Sigmoid colon (tissue), 4 donors: ENCODE results near the gene ACTR6.
"Not testable (repeated sequence)": the region's sequence is repeated elsewhere in the genome, so short reads cannot be mapped to it uniquely, and the experiment has no call there.

Experiments used
- POLR2A ChIP-seq, 2 donors: fragments of 450-650 bp; IDR thresholded peaks; one replicate each; pipeline ENCODE4 v1.6.1; 2016; ENCODE audit warnings: antibody characterized with exemption in 2 of 2, mild to moderate bottlenecking in 2 of 2, moderate library complexity in 2 of 2
- POLR2AphosphoS5 ChIP-seq, 4 donors: sonication (generic); formaldehyde crosslinking; IDR thresholded peaks; one replicate each; pipeline ENCODE4 v1.6.1; 2017; ENCODE audit warnings: antibody characterized with exemption in 4 of 4
- TF ChIP-seq, protein P1 (sequence below), 4 experiments: fragments of 450-650 bp in 3 of 4; fragments of 200-600 bp in 1 of 4; IDR thresholded peaks; one replicate each; pipeline ENCODE4 v1.5.1; 2016 to 2019; ENCODE audit warnings: antibody characterized with exemption in 4 of 4, mild to moderate bottlenecking in 3 of 4, moderate library complexity in 2 of 4

DNA sequence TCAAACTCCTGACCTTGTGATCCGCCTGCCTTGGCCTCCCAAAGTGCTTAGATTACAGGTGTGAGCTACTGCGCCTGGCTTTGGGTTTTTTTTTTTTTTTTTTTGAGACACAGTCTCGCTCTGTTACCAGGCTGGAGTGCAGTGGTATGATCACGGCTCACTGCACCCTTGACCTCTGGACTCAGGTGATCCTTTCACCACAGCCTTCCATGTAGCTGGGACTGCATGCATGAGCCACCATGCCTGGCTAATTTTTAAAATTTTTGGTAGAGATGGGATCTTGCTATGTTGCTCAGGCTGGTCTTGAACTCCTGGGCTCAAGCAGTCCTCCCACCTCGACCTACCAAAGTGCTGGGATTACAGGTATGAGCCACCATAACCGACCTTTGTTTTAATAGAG, 21.6 kb downstream of the ACTR6 start:
- TF ChIP-seq, protein P1, sequence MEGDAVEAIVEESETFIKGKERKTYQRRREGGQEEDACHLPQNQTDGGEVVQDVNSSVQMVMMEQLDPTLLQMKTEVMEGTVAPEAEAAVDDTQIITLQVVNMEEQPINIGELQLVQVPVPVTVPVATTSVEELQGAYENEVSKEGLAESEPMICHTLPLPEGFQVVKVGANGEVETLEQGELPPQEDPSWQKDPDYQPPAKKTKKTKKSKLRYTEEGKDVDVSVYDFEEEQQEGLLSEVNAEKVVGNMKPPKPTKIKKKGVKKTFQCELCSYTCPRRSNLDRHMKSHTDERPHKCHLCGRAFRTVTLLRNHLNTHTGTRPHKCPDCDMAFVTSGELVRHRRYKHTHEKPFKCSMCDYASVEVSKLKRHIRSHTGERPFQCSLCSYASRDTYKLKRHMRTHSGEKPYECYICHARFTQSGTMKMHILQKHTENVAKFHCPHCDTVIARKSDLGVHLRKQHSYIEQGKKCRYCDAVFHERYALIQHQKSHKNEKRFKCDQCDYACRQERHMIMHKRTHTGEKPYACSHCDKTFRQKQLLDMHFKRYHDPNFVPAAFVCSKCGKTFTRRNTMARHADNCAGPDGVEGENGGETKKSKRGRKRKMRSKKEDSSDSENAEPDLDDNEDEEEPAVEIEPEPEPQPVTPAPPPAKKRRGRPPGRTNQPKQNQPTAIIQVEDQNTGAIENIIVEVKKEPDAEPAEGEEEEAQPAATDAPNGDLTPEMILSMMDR (IDR thresholded peaks at IDR 0.05): not testable (repeated sequence)
- not testable (repeated sequence) for TF ChIP-seq POLR2AphosphoS5, POLR2A (IDR thresholded peaks at IDR 0.05)
